GM12878 (cell line): ENCODE measurements around the gene HCST. TPM values are rescaled to one million over a fixed set of nuclear protein-coding genes. Genes with fewer than 3 reads are reported as not detected.

Experiments used
- ATAC-seq: fragments of 200-7000 bp; cut with Tn5 transposase; 3 replicates; pipeline ENCODE4 v1.9.1; 2020; ENCODE audit warnings: mild to moderate bottlenecking, moderate library complexity
- BruUV-seq: library from RNA; stranded (reverse); fragments of 400-500 nt; replicated peaks from 2 replicates; lab custom pipeline; 2021; lab: Mats Ljungman, UMichigan
- CTCF ChIA-PET: fragments of 300-600 bp; sonication (Branson Sonifier 250); formaldehyde crosslinking; extraction: SDS; loops from one replicate; lab custom pipeline; 2021; ENCODE audit warnings: inconsistent platforms; lab: Yijun Ruan, JAX
- POLR2A ChIA-PET: fragments of 350-600 bp; formaldehyde crosslinking; extraction: SDS; loops from one replicate; lab custom pipeline; 2021; ENCODE audit warnings: inconsistent platforms; lab: Charles Lee
- RAD21 ChIA-PET: fragments of 300-600 bp; sonication (Branson Sonifier 250); formaldehyde crosslinking; loops from one replicate; lab custom pipeline; 2023; ENCODE audit warnings: antibody characterized with exemption; ENCODE audit not compliant: unreplicated experiment; lab: Charles Lee
- SMC1A ChIA-PET: fragments of 300-600 bp; sonication (Branson Sonifier 250); formaldehyde crosslinking; loops from one replicate; lab custom pipeline; 2023; ENCODE audit not compliant: unreplicated experiment, uncharacterized antibody; lab: Charles Lee
- DNase-seq: peaks from one replicate; pipeline ENCODE4 v3.0.0-alpha.2; 2011; ENCODE audit warnings: low read depth, low spot score
- FAIRE-seq: peaks from 3 replicates; lab custom pipeline; 2011; peaks lifted over from hg19 to GRCh38; lab: Jason Lieb, UNC
- H2AFZ ChIP-seq: 2 replicates; pipeline ENCODE4 v1.6.0; 2011; ENCODE audit warnings: low read depth, low read length, control low read depth; ENCODE audit not compliant: control insufficient read depth
- H3K27ac ChIP-seq: 2 replicates; pipeline ENCODE4 v1.5.1; 2011; ENCODE audit warnings: control low read depth; ENCODE audit not compliant: control insufficient read depth, insufficient read depth
- H3K27me3 ChIP-seq, 2 experiments: replicated peaks in 1 of 2; 2 replicates each; pipeline versions ENCODE4 v1.6.0 to v1.6.1; 2011; ENCODE audit warnings: low read length in 1 of 2; ENCODE audit not compliant: control insufficient read depth in 2 of 2, insufficient read depth in 2 of 2
- H3K36me3 ChIP-seq, 2 experiments: 2 replicates each; pipeline ENCODE4 v1.5.1; 2011; ENCODE audit warnings: low read length in 1 of 2; ENCODE audit not compliant: control insufficient read depth in 2 of 2, insufficient read depth in 2 of 2
- H3K4me1 ChIP-seq: 2 replicates; pipeline ENCODE4 v1.6.1; 2011; ENCODE audit warnings: mild to moderate bottlenecking, low read length, moderate library complexity, mixed read lengths; ENCODE audit not compliant: control insufficient read depth, insufficient read depth
- H3K4me2 ChIP-seq: 2 replicates; pipeline ENCODE4 v1.6.0; 2011; ENCODE audit warnings: control low read depth; ENCODE audit not compliant: control insufficient read depth, insufficient read depth
- H3K4me3 ChIP-seq: fragments of 200-600 bp; sonication (generic); 2 replicates; pipeline ENCODE4 v1.5.1; 2016
- H3K79me2 ChIP-seq: 2 replicates; pipeline ENCODE4 v1.6.0; 2011; ENCODE audit warnings: low read length; ENCODE audit not compliant: control insufficient read depth, insufficient read depth
- H3K9ac ChIP-seq: 2 replicates; pipeline ENCODE4 v1.8.0; 2011; ENCODE audit warnings: low read length, control low read depth, mixed read lengths; ENCODE audit not compliant: control insufficient read depth, insufficient read depth
- H3K9me3 ChIP-seq: replicated peaks from 3 replicates; pipeline ENCODE4 v1.5.1; 2011; ENCODE audit warnings: mild to moderate bottlenecking, low read length; ENCODE audit not compliant: control insufficient read depth, insufficient read depth
- H4K20me1 ChIP-seq: 2 replicates; pipeline ENCODE4 v1.6.0; 2011; ENCODE audit not compliant: control insufficient read depth, insufficient read depth
- ESRRA ChIP-seq: IDR thresholded peaks from 2 replicates; pipeline ENCODE4 v1.6.1; 2012; ENCODE audit warnings: mild to moderate bottlenecking, low read length, improper control_type of control experiment
- MTA2 ChIP-seq: fragments of 450-650 bp; IDR thresholded peaks from 2 replicates; pipeline ENCODE4 v1.6.1; 2016; ENCODE audit warnings: low read depth, mild to moderate bottlenecking, moderate library complexity
- MTA3 ChIP-seq: IDR thresholded peaks from 2 replicates; pipeline ENCODE4 v1.6.1; 2012; ENCODE audit warnings: low read length, inconsistent platforms, borderline replicate concordance
- RAD21 ChIP-seq: IDR thresholded peaks from 2 replicates; pipeline ENCODE4 v1.6.1; 2011; ENCODE audit warnings: mild to moderate bottlenecking, low read depth, low read length, moderate library complexity; ENCODE audit not compliant: insufficient read depth
- RUNX3 ChIP-seq: IDR thresholded peaks from 2 replicates; pipeline ENCODE4 v1.6.1; 2012; ENCODE audit warnings: low read length, inconsistent platforms
- SMC3 ChIP-seq: IDR thresholded peaks from 2 replicates; pipeline ENCODE4 v1.6.1; 2011; ENCODE audit warnings: low read length, improper control_type of control experiment, borderline replicate concordance
- TBL1XR1 ChIP-seq: IDR thresholded peaks from 2 replicates; pipeline ENCODE4 v1.6.1; 2012; ENCODE audit warnings: low read depth, low read length, improper control_type of control experiment
- YY1 ChIP-seq: IDR thresholded peaks from 2 replicates; pipeline ENCODE4 v1.6.1; 2011; ENCODE audit warnings: low read depth, mild to moderate bottlenecking, low read length
- WGBS: methylation state at CpG from one replicate; pipeline ENCODE4 v1.1.6; 2016; ENCODE audit warnings: low lambda C conversion rate; ENCODE audit not compliant: insufficient replicate concordance, insufficient coverage; ENCODE audit errors: missing lambda C conversion rate; 5-methylcytosine and 5-hydroxymethylcytosine counted together
- in situ Hi-C: fragments of 300-500 bp; cut with MboI; formaldehyde crosslinking; loops from 9 replicates; pipeline ENCODE4 v1.14.3; 2018; ENCODE audit warnings: mixed read lengths
- intact Hi-C: fragments of 100-400 bp; cut with micrococcal nuclease; formaldehyde crosslinking; loops from one replicate; pipeline ENCODE4 v1.14.2; 2022; ENCODE audit not compliant: unreplicated experiment
- polyA plus RNA-seq, 11 experiments: library from polyadenylated mRNA; depleted of rRNA in 4 of 11; unstranded in 6 of 11; stranded (reverse) in 5 of 11; fragments of >200 nt; fragmentation: Nextera tagmentation in 4 of 11; fragmentation: Illumina TruSeq in 1 of 11; extraction: Ambion mirVana in 4 of 11; extraction: Trizol in 1 of 11; gene quantifications; 1 replicate in 1 of 11; 2 replicates in 10 of 11; pipeline versions ENCODE4 v1.2.1 to v1.2.3, GENCODE V29; 2011 to 2016; ENCODE audit warnings: inconsistent platforms in 2 of 11, missing spikeins in 2 of 11, low read depth in 1 of 11
- total RNA-seq, 4 experiments: library from RNA; depleted of rRNA in 3 of 4; stranded (reverse); fragments of >200 nt in 3 of 4; fragmentation: Illumina TruSeq in 1 of 4; extraction: Trizol in 1 of 4; gene quantifications; 2 replicates each; pipeline versions ENCODE4 v1.2.1 to v1.2.3, GENCODE V29; 2013 to 2021
- TF ChIP-seq, protein P1 (sequence below): fragments of 450-650 bp; conservative IDR thresholded peaks from 2 replicates; pipeline ENCODE4 v1.6.1; 2017; ENCODE audit warnings: mild to moderate bottlenecking, moderate library complexity
- TF ChIP-seq, protein P2 (sequence below), 3 experiments: IDR thresholded peaks in 2 of 3; conservative IDR thresholded peaks in 1 of 3; 2 replicates each; pipeline ENCODE4 v1.5.1; 2011; ENCODE audit warnings: low read depth in 3 of 3, low read length in 3 of 3, mild to moderate bottlenecking in 3 of 3, control low read depth in 2 of 3, moderate library complexity in 2 of 3, inconsistent platforms in 1 of 3, mixed read lengths in 1 of 3; ENCODE audit not compliant: control insufficient read depth in 2 of 3, insufficient read depth in 1 of 3; ENCODE audit errors: extremely low read depth in 1 of 3

HCST gene
- total and polyA plus RNA-seq, 10 of the 15 experiments (the other 5 are each of a cell fraction or from before 2014, with no cell fraction given) = 7.5 to 79.6 (median 33.6) TPM

DNA sequence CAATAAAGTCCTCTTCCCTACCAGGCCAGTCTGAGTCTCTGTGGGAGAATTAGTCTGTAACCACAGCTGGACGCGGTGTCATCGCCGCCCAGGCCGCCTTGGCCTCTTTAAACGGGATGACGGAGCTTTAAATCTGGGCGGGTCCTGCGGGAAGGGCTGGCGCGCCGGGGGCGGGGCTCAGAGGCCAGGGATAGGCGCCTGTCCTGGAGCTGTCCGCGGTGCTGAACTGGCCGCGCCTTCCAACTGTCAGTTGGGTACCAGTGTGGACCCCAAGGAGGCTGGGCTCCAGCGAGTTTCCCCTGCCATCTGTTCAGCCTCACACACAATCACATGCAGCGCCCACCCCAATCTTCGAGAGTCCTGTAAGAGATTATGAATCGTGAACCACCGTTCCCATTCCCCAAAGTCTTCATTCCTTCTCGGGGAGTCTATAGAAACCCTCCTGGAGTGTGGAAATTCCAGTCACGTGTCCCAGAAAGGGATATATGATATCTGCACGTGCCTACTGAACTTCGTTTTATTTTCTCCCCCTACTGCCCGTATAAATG is 22.5 kb upstream of the HCST start (continued):
- TF ChIP-seq, protein P1, sequence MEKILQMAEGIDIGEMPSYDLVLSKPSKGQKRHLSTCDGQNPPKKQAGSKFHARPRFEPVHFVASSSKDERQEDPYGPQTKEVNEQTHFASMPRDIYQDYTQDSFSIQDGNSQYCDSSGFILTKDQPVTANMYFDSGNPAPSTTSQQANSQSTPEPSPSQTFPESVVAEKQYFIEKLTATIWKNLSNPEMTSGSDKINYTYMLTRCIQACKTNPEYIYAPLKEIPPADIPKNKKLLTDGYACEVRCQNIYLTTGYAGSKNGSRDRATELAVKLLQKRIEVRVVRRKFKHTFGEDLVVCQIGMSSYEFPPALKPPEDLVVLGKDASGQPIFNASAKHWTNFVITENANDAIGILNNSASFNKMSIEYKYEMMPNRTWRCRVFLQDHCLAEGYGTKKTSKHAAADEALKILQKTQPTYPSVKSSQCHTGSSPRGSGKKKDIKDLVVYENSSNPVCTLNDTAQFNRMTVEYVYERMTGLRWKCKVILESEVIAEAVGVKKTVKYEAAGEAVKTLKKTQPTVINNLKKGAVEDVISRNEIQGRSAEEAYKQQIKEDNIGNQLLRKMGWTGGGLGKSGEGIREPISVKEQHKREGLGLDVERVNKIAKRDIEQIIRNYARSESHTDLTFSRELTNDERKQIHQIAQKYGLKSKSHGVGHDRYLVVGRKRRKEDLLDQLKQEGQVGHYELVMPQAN = 0 out of 2 replicates have a peak, but pooled peaks have one; percentile 22
- TF ChIP-seq MTA3 (no peak), MTA2 (no peak), YY1 (no peak), TBL1XR1 (no peak)

DNA sequence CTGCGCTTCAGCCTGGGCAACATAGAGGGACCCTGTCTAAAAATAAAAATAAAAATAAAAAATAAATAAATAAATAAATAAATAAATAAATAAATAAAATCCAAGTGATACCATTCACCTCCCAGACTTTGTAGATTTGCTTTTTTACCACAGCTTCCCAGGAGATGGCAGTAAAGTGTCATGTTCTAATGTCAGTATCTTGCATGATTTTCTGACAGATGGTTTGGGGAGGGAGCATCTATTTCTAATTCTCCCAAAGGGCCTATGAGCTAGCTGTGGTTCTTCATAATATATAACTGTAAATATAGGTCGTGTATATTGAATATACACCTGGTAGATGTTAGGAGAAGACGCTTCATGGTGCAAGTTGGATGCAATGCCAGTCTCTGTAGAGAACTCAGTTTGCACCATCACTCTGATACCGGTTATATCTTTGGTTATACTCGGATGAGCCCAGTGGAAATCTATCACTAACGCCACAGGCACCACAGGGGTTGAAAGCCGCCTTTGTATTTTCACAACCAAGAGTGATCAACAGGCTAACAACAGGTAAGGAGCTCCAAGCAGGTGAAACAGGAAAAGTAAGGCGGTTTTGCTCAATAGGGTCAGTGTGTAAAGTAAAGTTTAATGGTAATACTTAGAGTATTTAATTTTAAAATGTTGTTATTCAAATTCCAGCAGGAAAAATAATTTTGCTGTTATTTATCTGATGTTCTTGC is 20.1 kb upstream of the HCST start:
- no peak overlapping the region for H3K9ac ChIP-seq
- 0 out of 4 replicates have a peak, but pooled peaks cover 0 to 1% of the 10 kb centered on the region in 2 experiments for H3K36me3 ChIP-seq
- TF ChIP-seq RUNX3 (peak; percentile 42), RAD21 (peak; percentile 95), SMC3 (peak; percentile 96), ESRRA (no peak)
- TF ChIP-seq, protein P2, sequence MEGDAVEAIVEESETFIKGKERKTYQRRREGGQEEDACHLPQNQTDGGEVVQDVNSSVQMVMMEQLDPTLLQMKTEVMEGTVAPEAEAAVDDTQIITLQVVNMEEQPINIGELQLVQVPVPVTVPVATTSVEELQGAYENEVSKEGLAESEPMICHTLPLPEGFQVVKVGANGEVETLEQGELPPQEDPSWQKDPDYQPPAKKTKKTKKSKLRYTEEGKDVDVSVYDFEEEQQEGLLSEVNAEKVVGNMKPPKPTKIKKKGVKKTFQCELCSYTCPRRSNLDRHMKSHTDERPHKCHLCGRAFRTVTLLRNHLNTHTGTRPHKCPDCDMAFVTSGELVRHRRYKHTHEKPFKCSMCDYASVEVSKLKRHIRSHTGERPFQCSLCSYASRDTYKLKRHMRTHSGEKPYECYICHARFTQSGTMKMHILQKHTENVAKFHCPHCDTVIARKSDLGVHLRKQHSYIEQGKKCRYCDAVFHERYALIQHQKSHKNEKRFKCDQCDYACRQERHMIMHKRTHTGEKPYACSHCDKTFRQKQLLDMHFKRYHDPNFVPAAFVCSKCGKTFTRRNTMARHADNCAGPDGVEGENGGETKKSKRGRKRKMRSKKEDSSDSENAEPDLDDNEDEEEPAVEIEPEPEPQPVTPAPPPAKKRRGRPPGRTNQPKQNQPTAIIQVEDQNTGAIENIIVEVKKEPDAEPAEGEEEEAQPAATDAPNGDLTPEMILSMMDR (IDR thresholded peaks at IDR 0.05 in 2 of 3, conservative IDR thresholded peaks at IDR 0.05 in 1 of 3; ENCODE audit: control insufficient read depth in 2 of 3, extremely low read depth in 1 of 3, insufficient read depth in 1 of 3, low read depth in 3 of 3, low read length in 3 of 3) = peak; percentile 41 to 72 (median 54); a peak in 5 of 6 replicates
- H3K4me3 ChIP-seq = no peak overlapping the region
- RAD21 ChIA-PET = interaction anchor here (0.9 to 7.3 kb wide), 9 partner anchors 16 to 233 kb away, joined by 3 to 107 read pairs (median 4); partner anchors contain the start of genes LIN37, POLR2I and TBCB
- H3K9me3 ChIP-seq = no peaks in the 10 kb centered on the region
- peak; percentile 93 for FAIRE-seq
- peak; percentile 55 for ATAC-seq
- SMC1A ChIA-PET = interaction anchor here (0.6 to 6.7 kb wide), 12 partner anchors 12 to 232 kb away, joined by 3 to 90 read pairs (median 4); partner anchors contain the start of genes POLR2I and THAP8
- POLR2A ChIA-PET = interaction anchor here (2.9 kb wide), 1 partner anchor 49 kb away, joined by 12 read pairs; no protein-coding TSS in a partner anchor
- WGBS = 4% methylated on average over 8 of the region's 8 CpGs
- no TSS peak for BruUV-seq
- H2AFZ ChIP-seq = no peak overlapping the region
- no peaks in the 10 kb centered on the region for H3K4me1 ChIP-seq
- H4K20me1 ChIP-seq = 0 out of 2 replicates have a peak, but pooled peaks cover 3% of the 10 kb centered on the region
- H3K27ac ChIP-seq = no peak overlapping the region
- no peaks in the 10 kb centered on the region for H3K27me3 ChIP-seq
- in situ Hi-C loops (no loop called here), intact Hi-C loops (loop anchor here (1.0 to 5.0 kb wide), 2 partner anchors 49 to 190 kb away; no protein-coding TSS in a partner anchor)
- no peaks in the 10 kb centered on the region for H3K79me2 ChIP-seq
- CTCF ChIA-PET = interaction anchor here (0.6 to 9.6 kb wide), 18 partner anchors 9 to 701 kb away, joined by 3 to 145 read pairs (median 4); partner anchors contain the start of gene LIN37
- peak; percentile 33 for DNase-seq
- H3K4me2 ChIP-seq = no peak overlapping the region
